ENCODE data around the gene HOXB3.

- no peak for TF ChIP-seq CTCF (IDR thresholded peaks at IDR 0.05; ENCODE audit: borderline replicate concordance, extremely low read depth, low read length, poor library complexity, severe bottlenecking)
- no peak for TF ChIP-seq EZH2 (IDR thresholded peaks at IDR 0.05; ENCODE audit: borderline replicate concordance, low read depth, low read length, severe bottlenecking)
Measured at GRCh38 chr17:48601539-48602425, 11.7 kb upstream of the HOXB3 start.

Measured in DND-41 (cell line).